ENCODE results near the gene YBX2. TPM values are rescaled to one million over a fixed set of nuclear protein-coding genes. Genes with fewer than 3 reads are reported as not detected.

The YBX2 gene
- total RNA-seq, 1 donor from 2014 or later, result 0.26 TPM

DNA sequence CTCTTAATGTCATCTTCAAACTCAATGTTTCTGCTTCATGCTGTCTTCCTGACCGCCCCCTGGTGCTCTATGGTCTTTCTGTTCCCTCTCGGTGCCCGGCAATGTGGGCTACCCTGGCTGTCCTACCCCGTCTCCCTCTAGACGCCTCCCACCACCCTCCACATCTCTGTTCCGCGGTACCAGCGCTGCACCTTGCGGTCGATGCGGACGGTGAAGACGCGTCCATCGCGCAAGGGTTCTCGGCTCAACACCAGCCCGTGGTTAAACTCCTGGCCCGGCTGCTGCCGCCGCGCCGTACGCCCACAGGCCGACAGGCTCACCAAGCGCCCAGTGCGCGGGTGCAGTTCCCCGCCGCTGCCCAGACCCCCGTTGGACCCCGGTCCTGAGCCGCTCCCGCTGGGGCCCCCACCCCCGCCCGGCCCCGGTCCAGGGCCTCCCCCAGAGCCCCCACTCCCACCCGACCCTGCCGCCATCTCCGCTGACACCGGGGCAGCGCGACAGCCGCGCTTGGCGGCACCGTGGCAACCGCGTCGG is 34.5 kb upstream of the YBX2 start, which contains the start of gene NEURL4:
Gene NEURL4 (minus strand): TSS at position 496 of the 534 bp plus-strand sequence. CDS start 23 bp downstream, at position 473.
- peak within 1 kb of the TSS; percentile 87 for H3K4me3 ChIP-seq (ENCODE audit: low read depth, low read length)
- no peak for FAIRE-seq
- H3K27me3 ChIP-seq (ENCODE audit: control insufficient read depth, insufficient read depth, low read length), result no peaks in the 10 kb centered on the region
- TF ChIP-seq, protein P1, sequence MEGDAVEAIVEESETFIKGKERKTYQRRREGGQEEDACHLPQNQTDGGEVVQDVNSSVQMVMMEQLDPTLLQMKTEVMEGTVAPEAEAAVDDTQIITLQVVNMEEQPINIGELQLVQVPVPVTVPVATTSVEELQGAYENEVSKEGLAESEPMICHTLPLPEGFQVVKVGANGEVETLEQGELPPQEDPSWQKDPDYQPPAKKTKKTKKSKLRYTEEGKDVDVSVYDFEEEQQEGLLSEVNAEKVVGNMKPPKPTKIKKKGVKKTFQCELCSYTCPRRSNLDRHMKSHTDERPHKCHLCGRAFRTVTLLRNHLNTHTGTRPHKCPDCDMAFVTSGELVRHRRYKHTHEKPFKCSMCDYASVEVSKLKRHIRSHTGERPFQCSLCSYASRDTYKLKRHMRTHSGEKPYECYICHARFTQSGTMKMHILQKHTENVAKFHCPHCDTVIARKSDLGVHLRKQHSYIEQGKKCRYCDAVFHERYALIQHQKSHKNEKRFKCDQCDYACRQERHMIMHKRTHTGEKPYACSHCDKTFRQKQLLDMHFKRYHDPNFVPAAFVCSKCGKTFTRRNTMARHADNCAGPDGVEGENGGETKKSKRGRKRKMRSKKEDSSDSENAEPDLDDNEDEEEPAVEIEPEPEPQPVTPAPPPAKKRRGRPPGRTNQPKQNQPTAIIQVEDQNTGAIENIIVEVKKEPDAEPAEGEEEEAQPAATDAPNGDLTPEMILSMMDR (IDR thresholded peaks at IDR 0.05; ENCODE audit: insufficient read depth, low read length, severe bottlenecking), result peak; percentile 1
- no peak for DNase-seq (ENCODE audit: low read depth)
- peaks cover 16% of the 10 kb centered on the region for H3K36me3 ChIP-seq (ENCODE audit: control insufficient read depth, insufficient read depth, low read length)

DNA sequence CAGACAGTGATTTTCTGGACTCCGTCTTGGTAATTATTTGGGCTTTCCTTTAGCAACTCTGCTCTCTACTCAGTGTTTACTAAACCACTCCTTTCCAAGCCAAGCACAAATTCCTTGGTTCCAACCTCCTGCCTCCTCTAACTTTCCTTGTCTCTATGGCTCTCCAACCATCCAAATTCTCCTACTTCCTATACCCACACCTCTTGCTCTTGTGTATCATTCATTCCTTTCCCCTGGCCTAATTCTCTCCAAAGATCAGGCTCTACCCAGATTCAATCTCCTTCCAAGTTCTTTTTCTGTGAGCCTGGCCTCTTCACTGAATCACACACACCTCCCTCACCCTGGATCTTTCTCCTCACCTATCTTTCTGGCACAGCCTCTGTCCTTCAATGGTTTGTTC is 33.6 kb upstream of the YBX2 start:
- Histone ChIP-seq H3K27me3 (ENCODE audit: control insufficient read depth, insufficient read depth, low read length) (no peaks in the 10 kb centered on the region), H3K4me3 (ENCODE audit: low read depth, low read length) (no peak overlapping the region), H3K36me3 (ENCODE audit: control insufficient read depth, insufficient read depth, low read length) (peaks cover 24% of the 10 kb centered on the region)
- DNase-seq (ENCODE audit: low read depth) (no peak), FAIRE-seq (no peak)
- TF ChIP-seq, protein P1 (IDR thresholded peaks at IDR 0.05; ENCODE audit: insufficient read depth, low read length, severe bottlenecking), result no peak

DNA sequence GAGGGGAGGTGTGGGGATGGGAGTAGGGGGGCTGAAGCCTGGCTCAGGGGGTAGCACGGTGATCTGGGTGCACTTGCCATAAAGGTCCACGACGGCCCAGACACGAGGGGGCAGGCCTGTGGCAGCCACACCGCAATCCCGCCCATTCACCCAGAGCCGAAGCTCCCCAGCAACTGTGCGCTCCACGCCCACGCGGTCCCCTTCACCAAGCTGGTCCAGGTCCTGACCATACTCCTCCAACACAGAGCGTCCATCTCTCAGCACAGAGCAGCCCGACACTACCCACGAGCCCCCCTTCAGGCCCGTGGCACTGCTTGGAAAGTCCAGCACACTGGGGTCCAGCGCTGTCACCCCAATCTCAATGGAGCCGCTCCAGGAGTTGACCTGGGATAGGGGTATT is 33.1 kb upstream of the YBX2 start:
- Histone ChIP-seq H3K4me3 (ENCODE audit: low read depth, low read length) (no peak overlapping the region), H3K36me3 (ENCODE audit: control insufficient read depth, insufficient read depth, low read length) (peaks cover 29% of the 10 kb centered on the region), H3K27me3 (ENCODE audit: control insufficient read depth, insufficient read depth, low read length) (no peaks in the 10 kb centered on the region)
- no peak for DNase-seq (ENCODE audit: low read depth)
- no peak for FAIRE-seq
- TF ChIP-seq, protein P1 (IDR thresholded peaks at IDR 0.05; ENCODE audit: insufficient read depth, low read length, severe bottlenecking), result no peak

DNA sequence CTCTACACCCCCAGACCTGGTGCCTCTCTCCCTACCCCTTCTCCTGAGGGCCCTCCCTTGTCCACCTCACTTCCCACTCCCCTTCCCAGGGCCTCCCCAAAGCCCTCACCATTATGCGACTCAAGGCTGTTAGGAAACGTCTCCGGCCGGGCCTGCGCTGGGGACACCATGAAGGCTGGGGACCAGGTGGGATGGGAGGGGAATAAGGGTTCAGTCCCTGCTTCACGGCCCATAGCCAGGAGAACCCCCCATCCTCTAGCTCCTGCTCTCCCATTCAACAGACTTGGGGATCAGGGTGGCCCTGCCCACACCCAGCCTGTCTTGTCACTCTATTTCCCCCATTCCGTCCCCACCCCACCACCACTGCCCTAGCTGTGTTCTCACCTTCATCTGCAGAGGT is 32.6 kb upstream of the YBX2 start:
- H3K27me3 ChIP-seq (ENCODE audit: control insufficient read depth, insufficient read depth, low read length), result no peaks in the 10 kb centered on the region
- peaks cover 32% of the 10 kb centered on the region for H3K36me3 ChIP-seq (ENCODE audit: control insufficient read depth, insufficient read depth, low read length)
- no peak for FAIRE-seq
- TF ChIP-seq, protein P1 (IDR thresholded peaks at IDR 0.05; ENCODE audit: insufficient read depth, low read length, severe bottlenecking), result no peak
- no peak overlapping the region for H3K4me3 ChIP-seq (ENCODE audit: low read depth, low read length)
- DNase-seq (ENCODE audit: low read depth), result no peak

DNA sequence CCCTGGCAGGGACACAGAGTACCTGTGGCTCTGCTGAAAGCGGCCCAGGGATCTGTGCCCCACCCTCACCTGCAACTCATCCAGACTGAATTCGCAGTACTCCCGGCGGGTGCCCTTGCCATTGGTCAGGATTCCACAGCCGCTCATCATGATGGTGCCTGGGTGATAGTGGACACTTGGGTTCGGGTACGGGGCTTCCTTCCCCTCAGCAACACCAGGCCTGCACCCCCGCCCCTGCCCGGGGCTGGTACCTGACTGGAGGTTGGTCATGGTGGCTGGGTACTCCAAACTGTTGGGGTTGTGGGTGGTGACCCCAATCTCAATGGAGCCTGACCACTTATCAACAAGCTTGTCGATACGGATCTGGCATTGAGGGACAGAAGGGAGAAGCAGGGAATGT is 31.7 kb upstream of the YBX2 start:
- FAIRE-seq (no peak), DNase-seq (ENCODE audit: low read depth) (no peak)
- Histone ChIP-seq H3K27me3 (ENCODE audit: control insufficient read depth, insufficient read depth, low read length) (no peaks in the 10 kb centered on the region), H3K36me3 (ENCODE audit: control insufficient read depth, insufficient read depth, low read length) (peaks cover 39% of the 10 kb centered on the region), H3K4me3 (ENCODE audit: low read depth, low read length) (no peak overlapping the region)
- TF ChIP-seq, protein P1 (IDR thresholded peaks at IDR 0.05; ENCODE audit: insufficient read depth, low read length, severe bottlenecking), result no peak

DNA sequence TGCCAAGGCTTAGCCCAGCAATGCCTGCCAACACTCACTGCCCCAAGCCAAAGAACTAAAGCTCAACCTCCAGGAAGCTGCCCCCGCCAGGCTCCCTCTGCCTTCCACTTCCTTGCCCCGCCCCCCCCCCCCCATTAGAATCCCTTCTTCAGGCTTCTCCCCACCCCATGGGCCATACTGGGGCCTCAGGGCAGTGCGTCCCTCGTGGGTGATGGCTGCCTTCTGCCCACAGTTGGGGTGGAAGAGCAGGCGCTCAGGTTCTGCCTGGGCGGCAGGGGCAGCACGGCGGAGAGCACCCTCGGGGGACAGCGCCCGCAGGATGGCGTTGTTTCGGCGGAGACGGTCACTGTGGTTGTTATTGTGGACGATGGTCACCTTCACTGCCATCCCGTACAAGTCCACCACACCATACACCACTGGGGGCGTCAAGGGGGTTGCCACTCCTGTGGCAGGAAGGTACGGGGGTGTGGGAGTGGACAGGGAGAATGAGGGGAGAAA is 30.6 kb upstream of the YBX2 start:
- no peak for DNase-seq (ENCODE audit: low read depth)
- Histone ChIP-seq H3K4me3 (ENCODE audit: low read depth, low read length) (no peak overlapping the region), H3K36me3 (ENCODE audit: control insufficient read depth, insufficient read depth, low read length) (peaks cover 44% of the 10 kb centered on the region), H3K27me3 (ENCODE audit: control insufficient read depth, insufficient read depth, low read length) (no peaks in the 10 kb centered on the region)
- TF ChIP-seq, protein P1 (IDR thresholded peaks at IDR 0.05; ENCODE audit: insufficient read depth, low read length, severe bottlenecking), result no peak
- no peak for FAIRE-seq

Measured in bronchial epithelial cell (primary cell).